ENCODE measurements around the gene SGPP2.
"Not testable (repeated sequence)": the region's sequence is repeated elsewhere in the genome, so short reads cannot be mapped to it uniquely, and the experiment has no call there.

SGPP2 gene

GRCh38 chr2:222532315-222532714 lies 108.0 kb downstream of the SGPP2 start:
- no peak for DNase-seq

DNA sequence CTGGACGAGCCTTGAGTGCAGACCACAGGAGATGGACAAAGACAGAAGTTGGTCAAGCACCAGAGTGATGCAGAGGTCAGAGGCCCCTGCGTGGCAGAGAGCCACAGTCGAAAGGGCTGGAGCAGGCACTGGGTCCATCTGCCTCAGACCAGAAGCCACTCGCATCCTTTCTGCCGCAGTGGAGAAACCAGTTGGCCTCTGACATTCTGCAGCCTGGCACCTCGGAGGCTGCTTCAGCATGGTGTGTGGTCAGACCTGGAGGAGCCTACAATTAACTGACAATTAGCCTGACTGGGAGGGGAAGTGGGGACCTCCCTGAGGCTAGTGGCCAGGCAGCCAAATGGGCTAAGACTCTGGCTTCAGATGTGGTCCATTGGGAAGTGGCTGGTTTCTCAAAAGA lies 111.1 kb downstream of the SGPP2 start:
- DNase-seq, result no peak

DNA sequence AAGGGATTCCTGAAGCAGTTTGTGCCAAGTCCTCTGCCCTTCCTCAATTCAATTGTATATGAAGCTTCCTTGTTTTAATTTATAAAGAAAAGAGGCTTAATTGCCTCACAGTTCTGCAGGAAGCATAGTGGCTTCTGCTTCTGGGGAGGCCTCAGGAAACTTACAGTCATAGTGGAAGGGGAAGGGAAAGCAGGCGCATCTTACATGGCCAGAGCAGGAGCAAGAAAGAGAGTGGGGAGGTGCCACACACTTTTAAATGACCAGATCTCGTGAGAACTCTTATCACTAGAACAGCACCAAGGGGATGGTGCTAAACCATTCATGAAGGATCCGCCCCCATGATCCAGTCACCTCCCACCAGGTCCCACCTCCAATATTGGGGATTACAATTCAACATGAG lies 114.2 kb downstream of the SGPP2 start:
- no peak for DNase-seq

- no peak for DNase-seq
Observed at GRCh38 chr2:222544661-222545060, 120.3 kb downstream of the SGPP2 start.

DNA sequence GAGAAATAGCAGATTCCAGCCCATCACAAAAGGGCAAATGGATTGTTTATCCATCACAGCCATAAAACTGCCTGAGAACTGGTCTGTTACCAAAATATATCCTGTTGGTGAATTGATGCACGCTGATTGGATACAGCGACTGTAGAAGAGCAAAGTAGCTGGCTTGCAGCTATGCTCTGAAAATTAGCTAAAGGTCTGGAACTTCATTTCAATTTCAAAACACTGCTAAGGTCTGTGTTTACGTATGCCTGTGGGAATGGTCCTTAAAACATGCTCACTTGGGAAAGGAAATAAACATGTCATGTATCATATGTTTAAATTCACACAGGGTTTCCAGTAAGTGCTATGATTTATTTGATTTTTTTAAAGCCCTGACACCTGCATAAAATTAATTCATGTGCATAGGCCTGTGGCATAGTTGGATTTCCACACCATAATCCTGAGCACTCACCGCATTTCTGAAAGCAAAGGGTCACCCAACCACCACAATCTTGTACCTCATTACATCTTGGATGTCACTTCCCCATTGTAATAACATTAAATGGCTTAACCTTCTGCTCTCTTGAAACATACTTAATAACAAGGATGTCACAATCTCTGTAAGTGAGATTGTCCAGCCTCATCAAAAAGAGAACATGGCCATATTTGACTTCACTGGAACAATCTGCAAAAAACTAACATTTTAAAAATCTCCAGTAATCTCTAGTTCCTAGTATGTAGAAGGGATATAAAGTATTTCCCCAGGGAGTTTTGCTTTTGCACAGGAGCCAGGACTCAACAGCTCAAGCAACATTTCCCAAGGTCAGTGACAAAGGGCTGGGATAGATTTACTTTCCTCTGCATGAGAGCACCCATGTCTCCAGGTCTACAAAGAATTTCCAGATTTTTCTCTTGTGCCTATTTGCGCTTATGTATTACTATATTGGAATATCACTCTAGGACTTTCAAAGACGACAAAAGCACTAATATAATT lies 121.8 kb downstream of the SGPP2 start:
- no peak for DNase-seq

- DNase-seq, result no peak
Observed at GRCh38 chr2:222547083-222547482, 122.7 kb downstream of the SGPP2 start.

- no peak for DNase-seq
Observed at GRCh38 chr2:222548992-222549391, 124.6 kb downstream of the SGPP2 start.

DNA sequence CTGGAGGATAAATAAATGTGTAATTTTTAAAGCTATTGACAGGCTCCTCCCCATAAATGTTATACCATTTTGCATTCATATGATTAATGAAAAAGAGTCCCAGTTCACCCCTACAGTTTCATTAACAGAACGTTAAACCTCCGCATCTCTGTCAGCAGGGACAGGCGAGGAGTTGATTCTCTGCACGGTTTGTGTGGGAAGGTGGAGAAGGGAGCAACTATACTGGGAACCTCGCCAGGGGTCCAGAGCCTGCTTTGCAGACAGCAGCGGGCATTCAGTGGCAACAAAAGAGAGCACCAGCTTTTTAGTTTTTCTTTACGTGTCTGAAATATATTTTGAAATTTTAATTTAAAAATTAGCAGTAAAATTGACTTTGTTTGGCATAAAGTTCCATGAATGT lies 130.2 kb downstream of the SGPP2 start:
- DNase-seq, result no peak

GRCh38 chr2:222561151-222561550 lies 136.8 kb downstream of the SGPP2 start:
- DNase-seq, result no peak

DNA sequence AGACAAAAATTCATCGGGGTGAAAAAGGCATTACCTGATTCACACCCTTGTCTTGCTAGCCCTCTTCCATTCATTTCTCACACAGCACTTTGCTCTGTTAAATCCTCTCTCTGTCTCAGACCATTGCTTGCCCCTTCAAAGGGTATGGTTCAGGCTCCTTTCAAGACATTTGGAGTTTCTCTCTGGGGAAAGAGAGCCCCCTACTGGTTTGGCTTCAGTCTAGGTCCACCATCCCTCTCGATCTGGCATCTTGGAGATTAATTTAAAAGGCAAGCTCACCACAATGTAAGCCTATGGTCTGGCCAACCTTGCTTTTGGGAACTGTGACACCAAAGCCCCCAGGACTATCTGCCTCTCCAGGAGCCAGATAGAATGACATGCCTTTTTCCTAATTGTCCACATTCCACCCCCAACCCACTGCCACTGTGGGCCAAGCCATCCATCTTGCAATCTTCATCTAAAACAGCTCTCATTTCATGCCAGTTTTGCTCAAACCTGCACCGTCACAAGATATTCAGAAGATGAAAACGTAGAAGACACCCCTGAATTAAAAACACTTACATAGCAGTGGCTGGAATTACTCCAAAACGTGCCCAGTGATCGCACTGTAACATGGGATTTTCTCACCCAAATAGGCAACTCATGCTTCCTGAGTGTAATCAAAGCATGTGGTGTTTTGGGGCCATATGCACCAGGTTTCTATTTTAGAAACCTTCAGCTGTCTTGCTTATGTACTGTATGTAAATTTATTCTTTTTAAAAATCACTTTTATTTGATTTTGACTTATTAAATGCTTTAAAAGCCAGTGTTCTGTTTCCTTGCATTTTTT lies 137.7 kb downstream of the SGPP2 start:
- DNase-seq, result peak in 1 of 2 experiments; percentile 36

- no peak for DNase-seq
Observed at GRCh38 chr2:222563106-222563718, 138.9 kb downstream of the SGPP2 start.

DNA sequence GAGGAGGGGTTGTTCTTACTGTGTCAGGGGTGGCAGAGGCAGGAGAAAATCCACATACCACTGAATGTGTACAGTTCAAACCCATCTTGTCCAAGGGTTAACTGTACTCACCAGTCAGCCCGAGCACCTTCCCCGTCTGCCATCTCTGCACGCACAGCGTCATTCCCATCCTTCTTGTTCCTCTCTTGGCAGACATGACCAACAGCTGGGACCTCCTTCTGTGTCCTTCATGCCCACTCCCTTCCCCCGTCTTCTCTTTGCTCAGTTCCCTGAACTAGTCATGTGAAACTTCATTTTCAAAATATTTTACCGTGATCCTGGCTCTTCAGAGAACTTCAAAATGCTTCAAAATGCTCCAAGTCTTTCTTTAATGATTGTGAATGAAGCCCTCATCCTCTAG lies 139.6 kb downstream of the SGPP2 start:
- DNase-seq, result no peak

- no peak for DNase-seq
Observed at GRCh38 chr2:222566229-222566628, 141.9 kb downstream of the SGPP2 start.

- DNase-seq, result no peak
Observed at GRCh38 chr2:222568865-222569264, 144.5 kb downstream of the SGPP2 start.

DNA sequence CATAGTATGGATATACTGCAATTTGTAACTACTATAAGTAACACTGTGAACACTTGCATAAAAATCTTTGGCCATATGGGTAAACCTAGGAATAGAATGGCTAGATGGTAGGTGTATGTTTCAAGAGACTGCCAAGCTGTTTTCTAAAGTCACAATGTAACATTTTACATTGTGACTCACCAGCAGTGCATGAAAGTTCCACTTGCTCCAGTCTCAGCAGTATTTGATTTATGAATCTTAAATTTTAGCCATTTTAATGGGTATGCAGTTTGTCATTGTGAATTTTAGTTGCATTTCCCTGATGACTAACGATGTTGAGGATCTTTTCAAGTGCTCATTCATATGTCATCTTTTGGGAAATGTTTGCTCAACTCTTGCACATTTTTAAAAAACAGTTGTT lies 145.5 kb downstream of the SGPP2 start:
- no peak for DNase-seq

DNA sequence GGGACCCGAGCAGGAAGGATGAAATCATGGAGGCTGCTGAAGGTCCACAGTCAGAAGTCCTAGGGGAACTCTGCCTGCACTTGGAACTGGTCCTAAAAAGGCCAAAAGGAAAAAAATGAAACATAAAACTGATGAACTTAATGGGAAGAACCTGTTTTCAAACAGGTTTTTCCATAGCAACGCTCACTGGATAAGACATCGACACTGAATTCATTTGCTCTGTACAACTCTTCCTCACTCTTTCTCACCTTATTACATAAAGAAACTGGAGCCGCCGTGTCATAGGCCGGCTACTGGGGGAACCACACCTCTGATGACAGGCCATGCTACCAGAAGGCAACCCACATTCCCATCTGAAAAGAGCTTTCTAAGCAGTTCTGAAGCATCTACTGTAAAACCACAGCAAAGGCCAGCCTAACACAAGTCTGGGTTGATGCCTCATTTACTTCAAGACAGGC lies 147.9 kb downstream of the SGPP2 start:
- no peak for DNase-seq

DNA sequence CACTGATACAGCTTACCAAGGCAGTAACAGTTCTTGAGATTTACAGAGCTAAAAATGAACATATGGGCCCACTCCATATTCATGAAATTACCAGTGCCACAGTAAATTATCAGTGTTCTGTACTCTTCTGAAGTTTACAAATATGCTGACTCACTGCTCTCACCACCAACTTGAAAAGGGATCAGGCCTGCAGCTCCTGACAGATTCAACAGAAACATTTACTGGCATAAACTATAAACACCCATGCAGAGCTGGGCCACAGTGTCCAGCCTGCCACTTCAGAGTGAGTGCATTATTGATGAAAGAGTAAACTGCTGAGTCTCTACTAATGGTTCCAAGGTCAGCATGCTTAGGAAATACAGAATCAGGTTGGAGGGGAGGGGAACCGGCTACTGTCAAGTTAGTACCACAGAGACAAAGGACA lies 148.4 kb downstream of the SGPP2 start:
- no peak for DNase-seq

DNA sequence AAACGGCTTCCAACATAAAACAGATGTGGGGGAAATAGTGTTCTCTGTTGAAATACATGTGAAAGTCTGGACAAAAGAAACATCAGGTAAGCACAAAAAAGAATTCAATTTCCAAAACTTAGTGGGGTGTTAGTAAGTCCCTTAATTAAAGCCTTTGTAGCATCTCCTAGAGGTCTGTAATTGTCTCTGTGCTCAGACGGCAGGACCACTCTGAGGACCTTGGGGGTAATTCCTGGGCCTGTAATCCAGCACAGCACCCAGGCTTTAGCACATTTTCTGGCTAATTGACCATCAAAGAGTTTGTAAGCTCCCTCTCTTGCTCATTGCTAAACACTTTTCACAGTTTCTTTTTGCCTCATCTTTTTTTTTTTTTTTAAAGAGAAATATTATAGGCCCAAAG lies 151.3 kb downstream of the SGPP2 start:
- DNase-seq, result no peak

- DNase-seq, result no peak
Observed at GRCh38 chr2:222576171-222577081, 152.1 kb downstream of the SGPP2 start.

GRCh38 chr2:222577341-222577740 lies 153.0 kb downstream of the SGPP2 start:
- no peak for DNase-seq

GRCh38 chr2:222582928-222583327 lies 158.6 kb downstream of the SGPP2 start:
- DNase-seq, result no peak

DNA sequence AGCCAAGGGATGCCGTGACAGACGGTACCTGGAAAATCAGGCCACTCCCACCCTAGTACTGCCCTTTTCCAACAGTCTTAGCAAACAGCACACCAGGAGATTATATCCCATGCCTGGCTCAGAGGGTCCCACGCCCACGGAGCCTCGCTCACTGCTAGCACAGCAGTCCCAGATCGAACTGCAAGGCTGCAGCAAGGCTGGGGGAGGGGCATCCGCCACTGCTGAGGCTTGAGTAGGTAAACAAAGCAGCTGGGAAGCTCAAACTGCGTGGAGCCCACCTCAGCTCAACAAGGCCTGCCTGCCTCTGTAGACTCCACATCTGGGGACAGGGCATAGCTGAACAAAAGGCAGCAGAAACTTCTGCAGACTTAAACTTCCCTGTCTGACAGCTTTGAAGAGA lies 160.2 kb downstream of the SGPP2 start:
- not testable (repeated sequence) for DNase-seq
